ENCODE results near the gene TMED7. TPM values are rescaled to one million over a fixed set of nuclear protein-coding genes. Genes with fewer than 3 reads are reported as not detected.

The TMED7 gene
- total and polyA plus RNA-seq, 2 of the 8 experiments (the other 6 are each of a cell fraction or from before 2014, with no cell fraction given) = 43.8 to 75.2 TPM

DNA sequence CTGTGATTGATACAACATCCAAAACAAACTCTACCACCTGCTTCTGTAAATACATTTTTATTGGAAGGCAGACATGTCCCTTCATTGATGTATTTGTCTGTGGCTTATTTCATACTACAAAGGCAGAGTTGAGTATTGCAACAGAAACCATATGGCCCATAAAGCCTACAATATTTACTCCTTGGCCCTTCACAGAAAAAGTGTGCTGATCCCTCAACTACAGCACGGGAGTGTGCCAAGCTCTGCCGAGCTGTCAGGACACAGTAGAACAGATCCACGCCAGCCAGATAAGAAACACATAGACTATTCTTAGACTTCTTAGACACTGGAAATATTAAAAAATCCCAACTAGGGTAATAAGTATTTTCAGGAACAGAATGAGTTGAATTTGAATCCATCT, 36.8 kb downstream of the TMED7 start (continued):
- TF ChIP-seq CTBP2 (IDR thresholded peaks at IDR 0.05; ENCODE audit: borderline replicate concordance, insufficient read depth, insufficient read length, low read length) (no peak), KDM1A (IDR thresholded peaks at IDR 0.05; ENCODE audit: borderline replicate concordance, low read length) (no peak), SUZ12 (IDR thresholded peaks at IDR 0.05; ENCODE audit: low read length) (no peak)
